Measurements from ENCODE around the gene GRK4. TPM values are rescaled to one million over a fixed set of nuclear protein-coding genes. Genes with fewer than 3 reads are reported as not detected.

GRK4 gene
- total and polyA plus RNA-seq, 2 of the 8 experiments (the other 6 are each of a cell fraction or from before 2014, with no cell fraction given), result 0.77 to 1.8 TPM

GRCh38 chr4:2953496-2953895, 9.9 kb upstream of the GRK4 start:
- no peak overlapping the region for H4K91ac ChIP-seq (replicated peaks; ENCODE audit: insufficient read length, low read length)
- ChIA-PET POLR2A (ENCODE audit: partially characterized antibody) (interaction anchor here (1.2 to 5.1 kb wide), 4 partner anchors 9 to 18 kb away, joined by 4 to 23 read pairs (median 12); partner anchors contain the start of genes GRK4 and NOP14), CTCF (ENCODE audit: partially characterized antibody) (interaction anchor here (0.6 to 2.7 kb wide), 16 partner anchors 9 to 193 kb away, joined by 3 to 23 read pairs (median 4); no protein-coding TSS in a partner anchor)
- no peak overlapping the region for H3K18ac ChIP-seq (ENCODE audit: extremely low read depth, low read length)
- peaks cover 57 to 86% (median 75%) of the 10 kb centered on the region in 4 experiments for H3K36me3 ChIP-seq (ENCODE audit: control insufficient read depth in 2 of 4, insufficient read depth in 4 of 4, low read length in 3 of 4)
- no peak overlapping the region for H2BK20ac ChIP-seq (ENCODE audit: low read length)
- no peak overlapping the region for H2BK15ac ChIP-seq (ENCODE audit: low read length)
- peaks cover 0 to 10% of the 10 kb centered on the region in 2 experiments for H4K20me1 ChIP-seq (replicated peaks in 1 of 2; ENCODE audit: control insufficient read depth in 1 of 2, insufficient read depth in 2 of 2, low read length in 2 of 2)
- WGBS, 2 experiments (ENCODE audit: extremely low coverage in 1 of 2, insufficient coverage in 1 of 2, insufficient read length in 1 of 2, insufficient replicate concordance in 2 of 2, low coverage in 1 of 2, low lambda C conversion rate in 2 of 2, missing lambda C conversion rate in 1 of 2), result 92% methylated on average over 6 of the region's 6 CpGs; no CpG with 5 or more reads in 1 of the 2 experiments
- no peak overlapping the region for H4K5ac ChIP-seq (ENCODE audit: insufficient read length, low read depth, low read length)
- H3K27me3 ChIP-seq (replicated peaks in 1 of 4; ENCODE audit: control insufficient read depth in 3 of 4, extremely low read depth in 1 of 4, insufficient read depth in 3 of 4, low read length in 3 of 4), result no peaks in the 10 kb centered on the region
- H3K9me3 ChIP-seq (ENCODE audit: insufficient read depth in 2 of 2, low read depth in 1 of 2, low read length in 1 of 2), result peaks cover 14 to 15% of the 10 kb centered on the region in 2 experiments
- no peak overlapping the region for H3K4me2 ChIP-seq (ENCODE audit: insufficient read depth in 1 of 2, low read depth in 2 of 2, low read length in 2 of 2)
- no peak overlapping the region for H2BK5ac ChIP-seq (ENCODE audit: low read depth, low read length)
- H2AFZ ChIP-seq (ENCODE audit: low read length), result no peak overlapping the region
- no peak overlapping the region for H4K8ac ChIP-seq (ENCODE audit: extremely low read depth, insufficient read depth, low read length)
- H3K79me1 ChIP-seq (ENCODE audit: low read depth, low read length), result peaks cover 2% of the 10 kb centered on the region; the same call in 1 of the 2 replicates
- FAIRE-seq (no peak), DNase-seq (ENCODE audit: low read depth in 1 of 2, low spot score in 2 of 2) (no peak)
- no peak overlapping the region for H3K27ac ChIP-seq (ENCODE audit: low read depth, low read length)
- no peaks in the 10 kb centered on the region for H3K23me2 ChIP-seq (ENCODE audit: low read depth, low read length)
- H3K14ac ChIP-seq (ENCODE audit: insufficient read length), result no peak overlapping the region
- no peak overlapping the region for H3K56ac ChIP-seq (replicated peaks; ENCODE audit: insufficient read length, low read depth, low read length)
- H3K23ac ChIP-seq (ENCODE audit: insufficient read length), result no peak overlapping the region
- H3K79me2 ChIP-seq (ENCODE audit: control insufficient read depth in 1 of 2, insufficient read depth in 2 of 2, low read length in 2 of 2), result peaks cover 0 to 13% of the 10 kb centered on the region in 2 experiments; a peak in 3 of 4 replicates
- no peak overlapping the region for H2BK120ac ChIP-seq (replicated peaks; ENCODE audit: low read depth, low read length)
- no peak overlapping the region for H3K4ac ChIP-seq (replicated peaks; ENCODE audit: insufficient read length, low read depth, low read length)
- no peak overlapping the region for H3K4me3 ChIP-seq (ENCODE audit: extremely low read depth in 1 of 4, insufficient read depth in 2 of 4, low read depth in 3 of 4, low read length in 4 of 4)
- no peak overlapping the region for H3K9ac ChIP-seq (replicated peaks in 1 of 4; ENCODE audit: extremely low read depth in 1 of 4, low read depth in 3 of 4, low read length in 3 of 4)
- H3K4me1 ChIP-seq (replicated peaks in 1 of 4; ENCODE audit: control insufficient read depth in 3 of 4, insufficient read depth in 4 of 4, low read length in 3 of 4), result no peaks in the 10 kb centered on the region
- H2AK5ac ChIP-seq (ENCODE audit: low read depth, low read length), result no peak overlapping the region
- no peak overlapping the region for H2BK12ac ChIP-seq (ENCODE audit: low read depth, low read length)
- TF ChIP-seq KDM1A (IDR thresholded peaks at IDR 0.05; ENCODE audit: borderline replicate concordance, low read length), result no peak
- no peak for TF ChIP-seq CHD2 (IDR thresholded peaks at IDR 0.05; ENCODE audit: low read length)
- no peak for TF ChIP-seq ZNF274 (IDR thresholded peaks at IDR 0.05; ENCODE audit: borderline replicate concordance, extremely low read depth, low read length)
- TF ChIP-seq KDM5A (IDR thresholded peaks at IDR 0.05; ENCODE audit: low read length), result no peak
- no peak for TF ChIP-seq TEAD4 (IDR thresholded peaks at IDR 0.05; ENCODE audit: low read depth, low read length)
- no peak for TF ChIP-seq SIX5 (IDR thresholded peaks at IDR 0.05; ENCODE audit: low read depth, low read length)
- TF ChIP-seq KDM4A (IDR thresholded peaks at IDR 0.05; ENCODE audit: low read depth, low read length, severe bottlenecking), result no peak
- TF ChIP-seq RAD21 (IDR thresholded peaks at IDR 0.05 in 1 of 2, conservative IDR thresholded peaks at IDR 0.05 in 1 of 2; ENCODE audit: low read depth in 2 of 2, low read length in 2 of 2), result no peak
- TF ChIP-seq CREB1 (IDR thresholded peaks at IDR 0.05), result no peak
- no peak for TF ChIP-seq TBP (IDR thresholded peaks at IDR 0.05; ENCODE audit: low read depth, low read length)
- TF ChIP-seq, protein P1, sequence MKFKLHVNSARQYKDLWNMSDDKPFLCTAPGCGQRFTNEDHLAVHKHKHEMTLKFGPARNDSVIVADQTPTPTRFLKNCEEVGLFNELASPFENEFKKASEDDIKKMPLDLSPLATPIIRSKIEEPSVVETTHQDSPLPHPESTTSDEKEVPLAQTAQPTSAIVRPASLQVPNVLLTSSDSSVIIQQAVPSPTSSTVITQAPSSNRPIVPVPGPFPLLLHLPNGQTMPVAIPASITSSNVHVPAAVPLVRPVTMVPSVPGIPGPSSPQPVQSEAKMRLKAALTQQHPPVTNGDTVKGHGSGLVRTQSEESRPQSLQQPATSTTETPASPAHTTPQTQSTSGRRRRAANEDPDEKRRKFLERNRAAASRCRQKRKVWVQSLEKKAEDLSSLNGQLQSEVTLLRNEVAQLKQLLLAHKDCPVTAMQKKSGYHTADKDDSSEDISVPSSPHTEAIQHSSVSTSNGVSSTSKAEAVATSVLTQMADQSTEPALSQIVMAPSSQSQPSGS (IDR thresholded peaks at IDR 0.05; ENCODE audit: low read length), result no peak
- TF ChIP-seq SP2 (IDR thresholded peaks at IDR 0.05; ENCODE audit: low read length), result no peak
- no peak for TF ChIP-seq POLR2AphosphoS5 (IDR thresholded peaks at IDR 0.05; ENCODE audit: low read depth, low read length)
